Measurements from ENCODE around the gene CENPX.

Gene CENPX

DNA sequence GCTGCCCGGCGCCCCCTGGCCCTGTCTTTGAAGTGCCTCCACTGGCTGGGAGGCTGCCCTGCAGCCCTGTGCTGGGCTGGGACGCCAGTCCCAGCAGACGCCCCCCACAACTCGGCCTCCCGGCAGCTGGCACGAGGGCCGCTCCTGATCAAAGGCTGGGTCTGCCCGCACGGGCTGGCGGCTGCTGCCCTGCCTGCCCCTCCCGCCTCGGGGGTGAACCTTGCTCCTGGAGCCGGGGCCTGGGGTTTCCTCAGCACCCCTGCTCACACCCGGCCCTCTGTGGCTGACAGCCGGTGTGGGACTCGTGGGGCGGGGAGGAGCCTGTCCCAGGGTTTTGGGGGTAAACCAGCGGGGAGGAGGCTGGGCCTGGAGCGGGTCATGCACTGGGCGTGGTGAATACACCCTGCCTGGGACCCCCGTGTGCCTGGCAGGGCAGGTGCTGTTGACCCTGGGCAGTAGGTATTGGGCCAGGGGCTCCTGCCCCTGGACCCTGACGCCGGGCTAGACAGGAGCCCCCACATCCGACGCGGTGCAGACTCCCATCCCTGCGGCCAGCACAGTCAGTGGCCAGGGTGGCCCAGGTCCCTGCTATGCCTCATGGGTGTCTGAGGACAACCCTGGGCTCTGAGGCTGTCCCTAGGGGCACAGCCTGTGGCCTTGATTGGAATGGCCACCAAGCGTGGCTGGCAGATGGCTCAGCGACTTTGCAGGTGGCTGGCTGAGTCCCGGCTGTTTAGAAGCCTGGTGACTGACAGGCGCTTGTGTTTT is 21.7 kb downstream of the CENPX start:
- no peak for ATAC-seq
- TF ChIP-seq, protein P1, sequence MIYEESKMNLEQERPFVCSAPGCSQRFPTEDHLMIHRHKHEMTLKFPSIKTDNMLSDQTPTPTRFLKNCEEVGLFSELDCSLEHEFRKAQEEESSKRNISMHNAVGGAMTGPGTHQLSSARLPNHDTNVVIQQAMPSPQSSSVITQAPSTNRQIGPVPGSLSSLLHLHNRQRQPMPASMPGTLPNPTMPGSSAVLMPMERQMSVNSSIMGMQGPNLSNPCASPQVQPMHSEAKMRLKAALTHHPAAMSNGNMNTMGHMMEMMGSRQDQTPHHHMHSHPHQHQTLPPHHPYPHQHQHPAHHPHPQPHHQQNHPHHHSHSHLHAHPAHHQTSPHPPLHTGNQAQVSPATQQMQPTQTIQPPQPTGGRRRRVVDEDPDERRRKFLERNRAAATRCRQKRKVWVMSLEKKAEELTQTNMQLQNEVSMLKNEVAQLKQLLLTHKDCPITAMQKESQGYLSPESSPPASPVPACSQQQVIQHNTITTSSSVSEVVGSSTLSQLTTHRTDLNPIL (CRISPR knock-in tag; IDR thresholded peaks at IDR 0.05; ENCODE audit: low read depth), result no peak
- TF ChIP-seq ARNTL (CRISPR knock-in tag; IDR thresholded peaks at IDR 0.05; ENCODE audit: borderline replicate concordance, low read depth), result no peak
- no peak for TF ChIP-seq CSDC2 (CRISPR knock-in tag; IDR thresholded peaks at IDR 0.05)

- no peak for TF ChIP-seq ZFP30 (CRISPR knock-in tag; IDR thresholded peaks at IDR 0.05)
- ATAC-seq, result no peak
Measured at GRCh38 chr17:81999976-82000802, 22.5 kb downstream of the CENPX start.

DNA sequence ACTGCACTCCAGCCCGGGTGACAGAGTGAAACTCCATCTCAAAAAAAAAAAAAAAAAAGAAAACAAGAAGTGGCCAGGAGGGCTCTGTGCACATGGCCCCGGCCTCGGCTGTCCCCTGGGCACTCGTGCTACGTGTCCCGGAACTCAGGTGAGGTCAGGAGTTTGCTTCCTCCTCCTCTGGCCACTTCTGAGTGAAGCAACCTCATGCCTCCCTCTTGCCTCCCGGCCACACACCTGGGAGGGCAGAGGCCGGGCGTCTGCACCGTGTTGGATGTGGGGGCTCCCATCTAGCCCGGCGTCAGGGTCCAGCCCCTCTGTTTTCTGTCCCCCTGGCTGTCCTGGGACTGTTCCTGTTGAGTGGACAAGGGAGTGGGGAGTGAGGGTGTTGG is 23.1 kb downstream of the CENPX start:
- TF ChIP-seq TSHZ2 (CRISPR knock-in tag; IDR thresholded peaks at IDR 0.05) (no peak), ZC3H10 (CRISPR knock-in tag; IDR thresholded peaks at IDR 0.05) (no peak), ZNF8 (CRISPR knock-in tag; IDR thresholded peaks at IDR 0.05) (no peak), ZFP3 (CRISPR knock-in tag; IDR thresholded peaks at IDR 0.05) (no peak), PATZ1 (CRISPR knock-in tag; IDR thresholded peaks at IDR 0.05; ENCODE audit: borderline replicate concordance) (no peak), PPARA (CRISPR knock-in tag; IDR thresholded peaks at IDR 0.05; ENCODE audit: borderline replicate concordance) (no peak), TOX (CRISPR knock-in tag; IDR thresholded peaks at IDR 0.05; ENCODE audit: borderline replicate concordance) (no peak), ARNTL (CRISPR knock-in tag; IDR thresholded peaks at IDR 0.05; ENCODE audit: borderline replicate concordance, low read depth) (no peak), SNAI2 (CRISPR knock-in tag; IDR thresholded peaks at IDR 0.05) (no peak), CSDC2 (CRISPR knock-in tag; IDR thresholded peaks at IDR 0.05) (no peak), ZNF565 (CRISPR knock-in tag; conservative IDR thresholded peaks at IDR 0.05; ENCODE audit: low read depth) (no peak), ZNF70 (CRISPR knock-in tag; IDR thresholded peaks at IDR 0.05) (no peak), CSRNP3 (CRISPR knock-in tag; IDR thresholded peaks at IDR 0.05) (no peak), GLIS3 (CRISPR knock-in tag; IDR thresholded peaks at IDR 0.05) (no peak), OSR1 (CRISPR knock-in tag; IDR thresholded peaks at IDR 0.05) (no peak), ISL1 (CRISPR knock-in tag; IDR thresholded peaks at IDR 0.05) (no peak)
- TF ChIP-seq, protein P1 (CRISPR knock-in tag; IDR thresholded peaks at IDR 0.05; ENCODE audit: low read depth), result no peak
- TF ChIP-seq, protein P2, sequence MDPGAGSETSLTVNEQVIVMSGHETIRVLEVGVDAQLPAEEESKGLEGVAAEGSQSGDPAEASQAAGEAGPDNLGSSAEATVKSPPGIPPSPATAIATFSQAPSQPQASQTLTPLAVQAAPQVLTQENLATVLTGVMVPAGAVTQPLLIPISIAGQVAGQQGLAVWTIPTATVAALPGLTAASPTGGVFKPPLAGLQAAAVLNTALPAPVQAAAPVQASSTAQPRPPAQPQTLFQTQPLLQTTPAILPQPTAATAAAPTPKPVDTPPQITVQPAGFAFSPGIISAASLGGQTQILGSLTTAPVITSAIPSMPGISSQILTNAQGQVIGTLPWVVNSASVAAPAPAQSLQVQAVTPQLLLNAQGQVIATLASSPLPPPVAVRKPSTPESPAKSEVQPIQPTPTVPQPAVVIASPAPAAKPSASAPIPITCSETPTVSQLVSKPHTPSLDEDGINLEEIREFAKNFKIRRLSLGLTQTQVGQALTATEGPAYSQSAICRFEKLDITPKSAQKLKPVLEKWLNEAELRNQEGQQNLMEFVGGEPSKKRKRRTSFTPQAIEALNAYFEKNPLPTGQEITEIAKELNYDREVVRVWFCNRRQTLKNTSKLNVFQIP (CRISPR knock-in tag; IDR thresholded peaks at IDR 0.05; ENCODE audit: borderline replicate concordance, low read depth), result no peak
- ATAC-seq, result no peak
